GM03348 (cell line): ENCODE data around the gene ARHGEF9.
A peak's percentile ranks its signal among the peaks of the same experiment; 100 is the strongest.

Source experiments
- DNase-seq: peaks from one replicate; pipeline ENCODE4 v3.0.0; 2012; ENCODE audit warnings: low spot score

ARHGEF9 gene

DNA sequence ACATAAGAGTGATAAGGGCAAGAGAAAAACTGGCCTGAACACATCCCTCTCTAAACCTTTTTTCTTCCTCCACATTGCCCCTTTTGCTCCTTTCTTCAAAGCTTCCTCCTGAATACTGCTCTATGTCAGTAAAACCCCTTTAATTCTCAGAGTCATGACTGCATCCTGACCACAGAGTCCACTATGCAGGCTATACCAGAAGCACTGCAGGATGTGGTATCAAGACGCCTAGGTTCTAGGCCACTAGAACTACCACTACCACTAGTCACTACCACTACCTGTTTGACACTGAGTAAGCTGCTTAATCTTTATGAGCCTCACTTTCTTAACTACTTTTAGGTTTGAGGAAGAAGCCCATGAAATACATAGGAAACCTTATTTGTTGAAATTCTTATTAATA is 38.7 kb downstream of the ARHGEF9 start:
- DNase-seq: no peak

DNA sequence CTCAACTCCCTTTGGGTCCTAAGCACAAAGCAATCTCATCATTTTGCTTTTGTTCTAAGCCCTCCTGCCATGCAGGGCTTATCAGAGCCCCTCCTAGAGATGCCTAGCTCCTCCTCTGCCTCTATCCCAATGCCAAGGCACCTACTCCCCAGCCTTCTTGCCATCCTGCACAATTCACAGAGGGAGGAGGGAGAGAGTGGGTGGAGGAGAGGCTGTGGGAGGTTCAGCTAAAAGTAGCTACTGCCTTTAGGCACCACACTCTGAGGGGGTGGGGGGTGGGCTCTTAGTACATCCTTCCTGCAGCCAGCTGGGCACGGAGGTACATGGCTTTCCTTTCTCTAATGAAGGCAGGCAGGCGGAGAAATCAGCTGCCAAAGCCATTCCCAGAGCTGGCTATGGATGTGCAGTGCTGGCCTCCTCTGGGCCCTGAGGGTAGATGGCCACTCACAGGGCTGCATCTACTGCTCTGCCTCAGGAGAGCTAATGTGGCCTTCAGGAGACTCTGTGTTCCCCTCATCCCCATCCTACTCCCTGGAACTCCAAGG is 40.1 kb downstream of the ARHGEF9 start:
- DNase-seq: no peak

- DNase-seq: no peak
Observed at GRCh38 chrX:63743596-63743995, 41.4 kb downstream of the ARHGEF9 start.

GRCh38 chrX:63740382-63740781 is 44.6 kb downstream of the ARHGEF9 start:
- no peak for DNase-seq

- no peak for DNase-seq
Observed at GRCh38 chrX:63739885-63740284, 45.1 kb downstream of the ARHGEF9 start.

DNA sequence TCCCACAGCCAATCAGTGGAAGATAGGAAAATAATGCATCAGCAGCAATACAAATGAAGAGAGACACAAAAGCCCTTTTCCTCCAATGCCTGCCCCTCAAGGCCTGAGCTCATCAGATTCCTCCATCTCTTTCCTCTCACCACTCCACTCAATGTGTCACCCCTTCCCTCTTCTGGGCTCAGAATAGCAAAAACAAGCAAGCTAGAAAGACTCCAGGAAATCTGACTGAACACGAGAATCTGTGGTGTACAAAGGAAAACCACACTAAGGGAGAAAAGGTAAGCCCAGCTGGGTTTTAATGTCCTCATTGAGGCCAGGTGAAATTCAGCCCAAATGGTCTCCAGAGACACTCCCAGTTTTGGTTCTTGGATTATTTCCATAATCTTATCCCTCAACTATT is 46.3 kb downstream of the ARHGEF9 start:
- no peak for DNase-seq

DNA sequence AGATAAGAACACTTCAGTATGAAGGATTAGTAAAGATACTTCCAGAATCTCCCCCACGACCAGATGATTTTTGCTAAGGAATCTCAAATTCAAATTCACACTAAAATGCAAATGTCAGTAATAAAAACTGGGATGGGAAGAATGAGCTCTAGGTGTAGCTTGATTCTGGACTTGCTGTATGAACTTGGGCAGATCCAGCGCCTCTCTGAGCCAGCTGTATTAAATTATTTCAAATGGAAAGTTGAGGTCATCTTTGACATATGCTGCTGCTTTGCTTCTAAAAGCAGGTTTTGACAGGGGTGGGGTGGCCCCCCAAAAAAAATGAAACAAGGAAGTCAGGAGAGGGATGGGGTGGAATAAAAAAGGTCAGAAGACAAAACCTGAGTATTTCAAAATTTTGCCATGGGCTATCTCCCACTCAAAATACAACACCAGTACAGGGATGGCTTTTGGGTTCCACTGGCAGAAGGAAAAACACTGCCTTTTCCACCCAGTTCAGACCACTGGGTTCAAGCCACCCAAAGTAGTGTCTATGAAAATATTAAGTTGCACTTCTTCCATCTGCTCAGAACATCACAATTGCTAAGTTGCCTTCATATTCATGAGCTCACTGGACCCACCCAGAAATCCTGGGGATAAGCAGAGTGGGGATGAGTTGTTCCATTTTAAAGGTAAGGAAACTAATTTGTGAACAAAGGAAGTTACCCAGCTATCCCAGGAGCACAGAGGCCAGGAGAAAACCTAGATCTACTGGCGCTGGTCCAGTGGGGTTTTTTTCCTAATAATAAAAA is 47.7 kb downstream of the ARHGEF9 start:
- DNase-seq: no peak

GRCh38 chrX:63735882-63736281 is 49.1 kb downstream of the ARHGEF9 start:
- no peak for DNase-seq

DNA sequence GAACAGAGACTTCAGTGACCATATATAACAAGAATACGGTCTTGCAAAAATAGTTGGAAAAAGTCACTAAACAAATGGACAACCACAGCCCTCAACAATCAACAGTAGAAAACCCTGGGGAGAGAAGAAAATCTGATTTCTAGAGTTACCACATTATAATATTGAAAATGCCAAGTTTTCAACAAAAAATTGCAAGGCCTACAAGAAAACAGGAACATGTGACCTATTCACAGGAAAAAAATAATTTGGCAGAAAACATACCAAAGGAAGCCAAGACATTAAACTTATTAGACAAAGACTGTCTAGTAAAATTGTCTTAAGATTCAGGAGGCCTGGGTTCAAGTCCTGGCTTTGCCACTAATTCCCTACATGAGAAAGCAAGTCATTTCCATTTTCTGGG is 64.7 kb downstream of the ARHGEF9 start:
- DNase-seq: no peak

- no peak for DNase-seq
Observed at GRCh38 chrX:63719633-63720032, 65.4 kb downstream of the ARHGEF9 start.

DNA sequence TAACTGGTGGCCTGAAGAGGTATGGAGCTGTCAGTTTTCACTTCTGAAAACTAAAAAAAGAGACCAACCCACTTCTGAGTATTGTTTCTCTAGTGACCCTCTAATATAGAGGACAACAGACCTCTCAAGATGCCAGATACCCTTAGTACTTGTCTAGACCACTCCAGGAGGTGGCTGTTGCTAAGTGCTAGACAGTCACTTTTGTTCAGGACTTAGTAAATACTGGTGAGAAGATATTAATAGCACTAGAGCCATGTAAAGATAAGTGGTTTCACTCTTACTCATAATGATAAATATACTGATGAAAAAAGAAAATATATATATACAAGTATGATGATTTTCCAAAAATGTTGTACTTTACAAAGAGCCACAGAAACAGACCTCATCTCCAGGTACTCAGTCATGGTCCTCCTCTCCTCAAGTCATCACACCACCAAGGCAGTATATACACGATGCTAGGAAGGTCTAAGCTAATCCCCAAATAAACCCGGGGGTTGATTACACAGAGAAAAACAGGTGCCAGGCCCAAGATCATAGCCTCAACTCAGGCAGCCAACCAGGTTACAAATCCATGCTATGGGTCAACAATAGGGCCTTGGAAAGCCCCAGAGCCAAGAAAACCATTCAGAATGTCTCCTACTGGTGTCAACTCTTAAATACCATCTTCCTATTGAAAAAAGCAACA is 66.9 kb downstream of the ARHGEF9 start:
- no peak for DNase-seq

- peak; percentile 7 for DNase-seq
Observed at GRCh38 chrX:63713526-63713925, 71.5 kb downstream of the ARHGEF9 start.

GRCh38 chrX:63708801-63709200 is 76.2 kb downstream of the ARHGEF9 start:
- DNase-seq: no peak

- no peak for DNase-seq
Observed at GRCh38 chrX:63702556-63702955, 82.5 kb downstream of the ARHGEF9 start.

- DNase-seq: peak; percentile 62
Observed at GRCh38 chrX:63686878-63687714, 97.9 kb downstream of the ARHGEF9 start.

GRCh38 chrX:63680423-63680822 is 104.6 kb downstream of the ARHGEF9 start:
- no peak for DNase-seq

DNA sequence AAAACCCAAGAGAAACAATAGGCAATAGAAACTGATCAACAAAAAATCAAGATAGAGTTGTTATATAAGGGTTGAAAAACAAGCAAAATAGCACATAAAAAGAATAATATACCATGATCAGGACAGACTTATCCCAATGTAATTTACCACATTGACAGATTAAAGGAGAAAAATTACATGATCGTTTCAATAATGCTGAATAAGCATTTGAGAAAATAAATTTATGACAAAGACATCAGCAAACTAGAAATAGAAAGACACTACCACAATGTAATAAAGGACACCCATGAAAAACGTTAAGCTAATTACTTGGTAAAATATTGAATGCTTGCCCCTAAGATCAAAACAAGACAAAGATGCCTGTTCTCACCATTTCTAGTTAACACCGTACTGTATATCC is 105.6 kb downstream of the ARHGEF9 start:
- DNase-seq: no peak

DNA sequence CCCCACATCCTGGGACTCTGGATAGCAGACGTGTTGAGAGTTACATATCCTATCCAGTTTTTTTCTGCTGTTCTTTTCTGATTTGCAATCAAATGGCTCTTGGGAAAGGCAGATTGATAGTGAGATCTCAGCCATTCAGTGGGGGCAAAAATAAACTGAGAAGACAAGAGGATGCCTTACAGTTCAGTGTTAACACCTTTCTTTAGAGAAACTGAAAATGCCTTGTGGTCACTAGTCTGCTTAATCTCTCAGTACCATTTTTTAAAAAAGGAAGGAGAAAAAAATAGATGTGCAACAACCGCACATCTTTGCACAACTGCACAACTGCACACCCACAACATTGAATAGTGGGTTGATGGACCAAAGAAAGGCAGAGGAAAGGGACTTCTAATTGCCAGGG is 109.3 kb downstream of the ARHGEF9 start:
- DNase-seq: no peak

DNA sequence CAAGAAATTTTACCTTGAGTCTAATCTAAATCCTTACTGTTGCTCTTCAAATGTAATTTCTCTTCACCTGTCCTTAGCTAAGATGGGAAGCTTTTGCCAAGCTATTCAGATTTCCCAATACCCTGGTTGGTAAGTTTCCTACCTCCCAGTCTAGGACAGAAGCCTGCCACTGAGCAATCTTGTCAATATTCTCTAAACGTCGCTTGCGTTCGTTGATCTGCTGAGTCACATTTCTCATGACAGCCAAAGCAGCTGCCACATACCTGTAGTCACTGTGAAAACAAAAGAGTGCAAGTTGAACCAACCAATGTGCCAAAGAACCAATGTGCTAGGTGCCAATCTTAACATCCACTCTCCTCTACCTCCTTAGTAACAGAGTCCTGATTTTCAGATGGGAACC is 111.1 kb downstream of the ARHGEF9 start:
- DNase-seq: no peak

DNA sequence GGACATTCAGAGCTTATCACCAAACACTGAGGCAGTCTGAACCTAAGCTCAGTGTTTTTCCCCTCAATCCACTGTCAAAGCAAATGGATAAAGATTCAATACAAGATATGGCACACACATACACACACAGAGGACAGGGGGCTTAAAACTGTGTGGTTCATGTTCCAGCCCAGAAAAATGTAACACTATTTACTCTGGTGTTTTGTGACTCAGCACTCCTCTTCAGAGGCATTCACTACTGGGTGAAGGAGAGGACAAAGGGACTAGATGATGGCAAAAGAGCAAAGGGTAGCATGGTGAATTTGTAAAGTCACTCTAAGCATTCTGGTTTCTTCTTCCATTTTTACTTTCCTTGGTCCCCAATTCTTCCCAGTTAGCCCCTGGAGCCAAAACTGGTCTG is 120.3 kb downstream of the ARHGEF9 start:
- DNase-seq: no peak

- no peak for DNase-seq
Observed at GRCh38 chrX:63664083-63664482, 120.9 kb downstream of the ARHGEF9 start.

DNA sequence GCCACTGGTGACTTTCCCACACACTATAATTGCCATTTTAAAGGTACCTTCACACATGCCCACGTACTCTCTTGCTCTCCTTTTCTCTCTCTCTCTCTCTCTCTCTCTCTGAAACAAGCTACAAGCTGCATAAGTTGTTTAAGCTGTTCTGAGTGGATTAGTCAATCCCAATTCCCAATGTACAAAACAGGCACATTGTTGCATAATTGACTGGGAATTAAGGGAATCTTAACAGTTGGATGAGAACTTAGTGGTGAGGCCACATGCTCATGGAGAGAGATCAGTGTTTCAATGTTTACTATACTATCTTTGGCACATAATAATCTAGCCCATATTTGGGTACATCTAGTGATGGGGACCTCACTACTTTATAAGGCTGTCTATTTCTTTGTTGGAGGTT is 123.3 kb downstream of the ARHGEF9 start:
- DNase-seq: no peak

GRCh38 chrX:63658920-63659319 is 126.1 kb downstream of the ARHGEF9 start:
- no peak for DNase-seq
